ENCODE measurements around the gene PPT1. TPM values are rescaled to one million over a fixed set of nuclear protein-coding genes. Genes with fewer than 3 reads are reported as not detected.

PPT1 gene
- total and polyA plus RNA-seq, 2 of the 13 experiments (the other 11 are each of a cell fraction or from before 2014, with no cell fraction given): 129 TPM

GRCh38 chr1:40039757-40040510 lies 57.1 kb downstream of the PPT1 start (continued):
- TF ChIP-seq SIX4 (CRISPR knock-in tag; IDR thresholded peaks at IDR 0.05) (no peak), NR1H2 (CRISPR knock-in tag; IDR thresholded peaks at IDR 0.05; ENCODE audit: borderline replicate concordance, low read depth) (no peak), ZNF660 (CRISPR knock-in tag; IDR thresholded peaks at IDR 0.05; ENCODE audit: borderline replicate concordance, low read depth) (no peak), ZNF562 (CRISPR knock-in tag; IDR thresholded peaks at IDR 0.05; ENCODE audit: borderline replicate concordance) (no peak), ARID5B (CRISPR knock-in tag; IDR thresholded peaks at IDR 0.05) (no peak), ZNF292 (CRISPR knock-in tag; IDR thresholded peaks at IDR 0.05; ENCODE audit: borderline replicate concordance, low read depth) (no peak), ZNF275 (CRISPR knock-in tag; IDR thresholded peaks at IDR 0.05; ENCODE audit: borderline replicate concordance) (peak; percentile 35; the same call in 1 of the 2 replicates), ZNF281 (CRISPR knock-in tag; IDR thresholded peaks at IDR 0.05; ENCODE audit: borderline replicate concordance) (no peak), ZNF879 (CRISPR knock-in tag; IDR thresholded peaks at IDR 0.05) (no peak; the same call in 1 of the 2 replicates), POGK (CRISPR knock-in tag; conservative IDR thresholded peaks at IDR 0.05) (peak; percentile 34; the same call in 1 of the 2 replicates), ZNF746 (CRISPR knock-in tag; IDR thresholded peaks at IDR 0.05) (peak; percentile 45), FOXA1 (IDR thresholded peaks at IDR 0.05) (no peak), FOXA1 (CRISPR knock-in tag; IDR thresholded peaks at IDR 0.05) (no peak), NFE2L2 (IDR thresholded peaks at IDR 0.05; ENCODE audit: low read length) (no peak), PPARG (CRISPR knock-in tag; conservative IDR thresholded peaks at IDR 0.05) (0 out of 2 replicates have a peak, but pooled peaks have one; percentile 12), ZNF83 (CRISPR knock-in tag; IDR thresholded peaks at IDR 0.05; ENCODE audit: borderline replicate concordance) (no peak), TCF7 (IDR thresholded peaks at IDR 0.05; ENCODE audit: low read depth) (no peak), ZMAT3 (CRISPR knock-in tag; conservative IDR thresholded peaks at IDR 0.05) (peak; percentile 62; the same call in 1 of the 2 replicates)
